Measurements from ENCODE around the gene PCDHB6. TPM values are rescaled to one million over a fixed set of nuclear protein-coding genes. Genes with fewer than 3 reads are reported as not detected.
"Not testable (repeated sequence)": the region's sequence is repeated elsewhere in the genome, so short reads cannot be mapped to it uniquely, and the experiment has no call there.

Gene PCDHB6
- total RNA-seq, 1 donor from 2014 or later, result 2.7 TPM

- H3K27me3 Mint-ChIP-seq, result no peaks in the 10 kb centered on the region
- peaks cover 64% of the 10 kb centered on the region for H3K9me3 Mint-ChIP-seq (ENCODE audit: low read depth)
- TF ChIP-seq, protein P1, sequence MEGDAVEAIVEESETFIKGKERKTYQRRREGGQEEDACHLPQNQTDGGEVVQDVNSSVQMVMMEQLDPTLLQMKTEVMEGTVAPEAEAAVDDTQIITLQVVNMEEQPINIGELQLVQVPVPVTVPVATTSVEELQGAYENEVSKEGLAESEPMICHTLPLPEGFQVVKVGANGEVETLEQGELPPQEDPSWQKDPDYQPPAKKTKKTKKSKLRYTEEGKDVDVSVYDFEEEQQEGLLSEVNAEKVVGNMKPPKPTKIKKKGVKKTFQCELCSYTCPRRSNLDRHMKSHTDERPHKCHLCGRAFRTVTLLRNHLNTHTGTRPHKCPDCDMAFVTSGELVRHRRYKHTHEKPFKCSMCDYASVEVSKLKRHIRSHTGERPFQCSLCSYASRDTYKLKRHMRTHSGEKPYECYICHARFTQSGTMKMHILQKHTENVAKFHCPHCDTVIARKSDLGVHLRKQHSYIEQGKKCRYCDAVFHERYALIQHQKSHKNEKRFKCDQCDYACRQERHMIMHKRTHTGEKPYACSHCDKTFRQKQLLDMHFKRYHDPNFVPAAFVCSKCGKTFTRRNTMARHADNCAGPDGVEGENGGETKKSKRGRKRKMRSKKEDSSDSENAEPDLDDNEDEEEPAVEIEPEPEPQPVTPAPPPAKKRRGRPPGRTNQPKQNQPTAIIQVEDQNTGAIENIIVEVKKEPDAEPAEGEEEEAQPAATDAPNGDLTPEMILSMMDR (IDR thresholded peaks at IDR 0.05; ENCODE audit: unreplicated experiment), result peak; percentile 62
- H3K4me1 Mint-ChIP-seq (ENCODE audit: low read depth), result no peaks in the 10 kb centered on the region
- DNase-seq (ENCODE audit: low spot score, unreplicated experiment), result no peak
- peak within 1 kb of the TSS; percentile 98 for H3K27ac Mint-ChIP-seq
- H3K4me3 Mint-ChIP-seq (ENCODE audit: low read depth), result peak within 1 kb of the TSS; percentile 80
- H3K36me3 Mint-ChIP-seq (ENCODE audit: insufficient read depth), result peaks cover 67% of the 10 kb centered on the region
These were observed 14.7 kb upstream of the PCDHB6 start, which contains the start of gene PCDHB5 for GRCh38 chr5:141135030-141135717. PCDHB5 (plus strand) TSS chr5:141135206; CDS start chr5:141135435, 229 bp downstream.

DNA sequence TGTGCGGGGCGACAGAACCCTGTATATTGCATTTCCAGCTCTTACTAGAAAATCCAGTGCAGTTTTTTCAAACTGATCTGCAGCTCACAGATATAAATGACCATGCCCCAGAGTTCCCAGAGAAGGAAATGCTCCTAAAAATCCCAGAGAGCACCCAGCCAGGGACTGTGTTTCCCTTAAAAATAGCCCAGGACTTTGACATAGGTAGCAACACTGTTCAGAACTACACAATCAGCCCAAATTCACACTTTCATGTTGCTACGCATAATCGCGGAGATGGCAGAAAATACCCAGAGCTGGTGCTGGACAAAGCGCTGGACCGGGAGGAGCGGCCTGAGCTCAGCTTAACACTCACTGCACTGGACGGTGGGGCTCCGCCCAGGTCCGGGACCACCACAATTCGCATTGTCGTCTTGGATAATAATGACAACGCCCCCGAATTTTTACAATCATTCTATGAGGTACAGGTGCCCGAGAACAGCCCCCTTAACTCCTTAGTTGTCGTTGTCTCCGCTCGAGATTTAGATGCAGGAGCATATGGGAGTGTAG, 14.1 kb upstream of the PCDHB6 start:
- Mint-ChIP-seq H3K36me3 (ENCODE audit: insufficient read depth) (peaks cover 66% of the 10 kb centered on the region), H3K27ac (peak overlapping the region; percentile 98)

DNA sequence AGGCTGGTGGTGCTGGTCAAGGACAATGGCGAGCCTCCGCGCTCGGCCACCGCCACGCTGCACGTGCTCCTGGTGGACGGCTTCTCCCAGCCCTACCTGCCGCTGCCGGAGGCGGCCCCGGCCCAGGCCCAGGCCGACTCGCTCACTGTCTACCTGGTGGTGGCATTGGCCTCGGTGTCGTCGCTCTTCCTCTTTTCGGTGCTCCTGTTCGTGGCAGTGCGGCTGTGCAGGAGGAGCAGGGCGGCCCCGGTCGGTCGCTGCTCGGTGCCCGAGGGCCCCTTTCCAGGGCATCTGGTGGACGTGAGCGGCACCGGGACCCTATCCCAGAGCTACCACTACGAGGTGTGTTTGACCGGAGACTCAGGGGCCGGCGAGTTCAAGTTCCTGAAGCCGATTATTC, 12.5 kb upstream of the PCDHB6 start:
- peaks cover 60% of the 10 kb centered on the region for H3K36me3 Mint-ChIP-seq (ENCODE audit: insufficient read depth)
- not testable (repeated sequence) for H3K4me1 Mint-ChIP-seq (ENCODE audit: low read depth); DNase-seq (ENCODE audit: low spot score, unreplicated experiment); H3K27me3 Mint-ChIP-seq; H3K4me3 Mint-ChIP-seq (ENCODE audit: low read depth)
- H3K27ac Mint-ChIP-seq, result peak overlapping the region; percentile 90
- H3K9me3 Mint-ChIP-seq (ENCODE audit: low read depth), result peaks cover 58% of the 10 kb centered on the region

More for the DNA sequence above, 14.1 kb upstream of the PCDHB6 start:
- Mint-ChIP-seq H3K27me3 (no peaks in the 10 kb centered on the region), H3K4me3 (ENCODE audit: low read depth) (peak overlapping the region; percentile 80), H3K9me3 (ENCODE audit: low read depth) (peaks cover 60% of the 10 kb centered on the region), H3K4me1 (ENCODE audit: low read depth) (no peaks in the 10 kb centered on the region)
- TF ChIP-seq, protein P1 (IDR thresholded peaks at IDR 0.05; ENCODE audit: unreplicated experiment), result no peak
- DNase-seq (ENCODE audit: low spot score, unreplicated experiment), result no peak

DNA sequence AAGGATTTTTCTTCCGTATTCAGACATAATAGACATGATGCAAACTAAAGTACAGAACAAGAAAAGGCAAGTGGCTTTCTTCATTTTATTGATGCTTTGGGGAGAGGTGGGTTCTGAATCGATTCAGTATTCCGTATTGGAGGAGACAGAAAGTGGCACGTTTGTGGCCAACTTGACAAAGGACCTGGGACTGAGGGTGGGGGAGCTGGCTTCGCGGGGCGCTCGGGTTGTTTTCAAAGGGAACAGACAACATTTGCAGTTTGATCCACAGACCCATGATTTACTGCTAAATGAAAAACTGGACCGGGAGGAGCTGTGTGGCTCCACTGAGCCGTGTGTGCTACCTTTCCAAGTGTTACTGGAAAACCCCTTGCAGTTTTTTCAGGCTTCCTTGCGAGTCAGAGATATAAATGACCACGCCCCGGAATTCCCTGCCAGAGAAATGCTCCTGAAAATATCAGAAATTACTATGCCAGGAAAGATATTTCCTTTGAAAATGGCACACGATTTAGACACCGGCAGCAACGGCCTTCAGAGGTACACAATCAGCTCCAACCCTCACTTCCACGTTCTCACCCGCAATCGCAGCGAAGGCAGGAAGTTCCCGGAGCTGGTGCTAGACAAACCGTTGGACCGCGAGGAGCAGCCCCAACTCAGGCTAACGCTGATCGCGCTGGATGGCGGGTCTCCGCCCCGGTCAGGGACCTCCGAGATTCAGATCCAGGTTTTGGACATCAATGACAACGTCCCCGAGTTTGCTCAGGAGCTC, 551 bp downstream of the PCDHB6 start:
- no peak for DNase-seq (ENCODE audit: low spot score, unreplicated experiment)
- TF ChIP-seq, protein P1 (IDR thresholded peaks at IDR 0.05; ENCODE audit: unreplicated experiment), result no peak
- H3K27ac Mint-ChIP-seq, result peak overlapping the region; percentile 5
- peaks cover 42% of the 10 kb centered on the region for H3K9me3 Mint-ChIP-seq (ENCODE audit: low read depth)
- no peak overlapping the region for H3K4me3 Mint-ChIP-seq (ENCODE audit: low read depth)
- no peaks in the 10 kb centered on the region for H3K27me3 Mint-ChIP-seq
- H3K36me3 Mint-ChIP-seq (ENCODE audit: insufficient read depth), result peaks cover 48% of the 10 kb centered on the region
- no peaks in the 10 kb centered on the region for H3K4me1 Mint-ChIP-seq (ENCODE audit: low read depth)

DNA sequence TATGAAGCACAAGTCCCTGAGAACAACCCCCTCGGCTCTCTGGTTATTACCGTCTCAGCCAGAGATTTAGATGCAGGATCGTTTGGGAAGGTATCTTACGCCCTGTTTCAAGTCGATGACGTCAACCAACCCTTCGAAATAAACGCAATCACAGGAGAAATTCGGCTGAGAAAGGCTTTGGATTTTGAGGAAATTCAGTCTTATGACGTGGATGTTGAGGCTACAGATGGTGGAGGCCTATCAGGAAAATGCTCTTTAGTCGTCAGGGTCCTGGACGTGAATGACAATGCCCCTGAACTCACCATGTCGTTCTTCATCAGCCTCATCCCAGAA, 1.1 kb downstream of the PCDHB6 start:
- H3K9me3 Mint-ChIP-seq (ENCODE audit: low read depth), result peaks cover 44% of the 10 kb centered on the region
- DNase-seq (ENCODE audit: low spot score, unreplicated experiment), result no peak
- no peak overlapping the region for H3K4me3 Mint-ChIP-seq (ENCODE audit: low read depth)
- TF ChIP-seq, protein P1 (IDR thresholded peaks at IDR 0.05; ENCODE audit: unreplicated experiment), result no peak
- no peaks in the 10 kb centered on the region for H3K4me1 Mint-ChIP-seq (ENCODE audit: low read depth)
- H3K36me3 Mint-ChIP-seq (ENCODE audit: insufficient read depth), result peaks cover 50% of the 10 kb centered on the region
- no peaks in the 10 kb centered on the region for H3K27me3 Mint-ChIP-seq
- peak overlapping the region; percentile 52 for H3K27ac Mint-ChIP-seq

DNA sequence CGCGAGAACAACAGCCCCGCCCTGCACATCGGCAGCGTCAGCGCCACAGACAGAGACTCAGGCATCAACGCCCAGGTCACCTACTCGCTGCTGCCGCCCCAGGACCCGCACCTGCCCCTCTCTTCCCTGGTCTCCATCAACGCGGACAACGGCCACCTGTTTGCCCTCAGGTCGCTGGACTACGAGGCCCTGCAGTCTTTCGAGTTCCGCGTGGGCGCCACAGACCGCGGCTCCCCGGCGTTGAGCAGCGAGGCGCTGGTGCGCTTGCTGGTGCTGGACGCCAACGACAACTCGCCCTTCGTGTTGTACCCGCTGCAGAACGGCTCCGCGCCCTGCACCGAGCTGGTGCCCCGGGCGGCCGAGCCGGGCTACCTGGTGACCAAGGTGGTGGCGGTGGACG, 1.8 kb downstream of the PCDHB6 start:
- H3K27me3 Mint-ChIP-seq; H3K4me3 Mint-ChIP-seq (ENCODE audit: low read depth); DNase-seq (ENCODE audit: low spot score, unreplicated experiment); H3K4me1 Mint-ChIP-seq (ENCODE audit: low read depth); H3K27ac Mint-ChIP-seq: not testable (repeated sequence)
- Mint-ChIP-seq H3K9me3 (ENCODE audit: low read depth) (peaks cover 44% of the 10 kb centered on the region), H3K36me3 (ENCODE audit: insufficient read depth) (peaks cover 55% of the 10 kb centered on the region)

DNA sequence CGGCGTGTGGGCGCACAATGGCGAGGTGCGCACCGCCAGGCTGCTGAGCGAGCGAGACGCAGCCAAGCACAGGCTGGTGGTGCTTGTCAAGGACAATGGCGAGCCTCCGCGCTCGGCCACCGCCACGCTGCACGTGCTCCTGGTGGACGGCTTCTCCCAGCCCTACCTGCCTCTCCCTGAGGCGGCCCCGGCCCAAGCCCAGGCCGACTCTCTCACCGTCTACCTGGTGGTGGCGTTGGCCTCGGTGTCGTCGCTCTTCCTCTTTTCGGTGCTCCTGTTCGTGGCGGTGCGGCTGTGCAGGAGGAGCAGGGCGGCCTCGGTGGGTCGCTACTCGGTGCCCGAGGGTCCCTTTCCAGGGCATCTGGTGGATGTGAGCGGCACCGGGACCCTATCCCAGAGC, 2.2 kb downstream of the PCDHB6 start:
- not testable (repeated sequence) for H3K4me3 Mint-ChIP-seq (ENCODE audit: low read depth); DNase-seq (ENCODE audit: low spot score, unreplicated experiment); H3K27me3 Mint-ChIP-seq; H3K27ac Mint-ChIP-seq; H3K4me1 Mint-ChIP-seq (ENCODE audit: low read depth)
- Mint-ChIP-seq H3K36me3 (ENCODE audit: insufficient read depth) (peaks cover 60% of the 10 kb centered on the region), H3K9me3 (ENCODE audit: low read depth) (peaks cover 49% of the 10 kb centered on the region)

All from progenitor cell of endocrine pancreas (in vitro differentiated cells).